KMS-11 (cell line): ENCODE results near the gene SYT1.

ENCODE experiments used
- H2AFZ ChIP-seq: fragments of 200-600 bp; sonication (generic); 2 replicates; pipeline ENCODE4 v1.6.1; 2016; ENCODE audit warnings: antibody characterized with exemption, mixed run types, low read depth
- H3K27ac ChIP-seq: fragments of 200-600 bp; sonication (generic); 2 replicates; pipeline ENCODE4 v1.6.1; 2016; ENCODE audit warnings: mild to moderate bottlenecking, mixed run types
- H3K27me3 ChIP-seq: fragments of 200-600 bp; sonication (generic); 2 replicates; pipeline ENCODE4 v1.6.1; 2017; ENCODE audit warnings: mild to moderate bottlenecking, low read depth, mixed run types, moderate library complexity; ENCODE audit not compliant: insufficient read depth
- H3K36me3 ChIP-seq: fragments of 200-600 bp; sonication (generic); 2 replicates; pipeline ENCODE4 v1.6.1; 2017; ENCODE audit warnings: mild to moderate bottlenecking, mixed run types; ENCODE audit not compliant: insufficient read depth
- H3K4me1 ChIP-seq: fragments of 200-600 bp; sonication (generic); 2 replicates; pipeline ENCODE4 v1.6.1; 2016; ENCODE audit warnings: mild to moderate bottlenecking, low read depth, mixed run types; ENCODE audit not compliant: poor library complexity, severe bottlenecking
- H3K4me2 ChIP-seq: fragments of 200-600 bp; sonication (generic); 2 replicates; pipeline ENCODE4 v1.7.0; 2016; ENCODE audit warnings: mild to moderate bottlenecking, mixed run types
- H3K4me3 ChIP-seq: fragments of 200-600 bp; sonication (generic); IDR thresholded peaks from 2 replicates; pipeline ENCODE4 v1.6.1; 2017; ENCODE audit warnings: low read depth, low read length, mixed read lengths; ENCODE audit not compliant: insufficient read depth
- H3K79me2 ChIP-seq: fragments of 200-600 bp; sonication (generic); 2 replicates; pipeline ENCODE4 v1.6.1; 2016; ENCODE audit warnings: low read depth, mixed run types; ENCODE audit not compliant: insufficient read depth
- H3K9ac ChIP-seq: fragments of 200-600 bp; sonication (generic); 2 replicates; pipeline ENCODE4 v1.6.1; 2016; ENCODE audit warnings: mild to moderate bottlenecking, mixed run types
- H4K20me1 ChIP-seq: fragments of 200-600 bp; sonication (generic); 2 replicates; pipeline ENCODE4 v1.6.1; 2016; ENCODE audit warnings: mild to moderate bottlenecking, mixed run types; ENCODE audit not compliant: insufficient read depth
- CTCF ChIP-seq: fragments of 200-600 bp; sonication (generic); conservative IDR thresholded peaks from 2 replicates; pipeline ENCODE4 v1.6.1; 2017; ENCODE audit warnings: low read depth, mild to moderate bottlenecking, antibody characterized with exemption, low read length, moderate library complexity, mixed read lengths

SYT1 gene

GRCh38 chr12:79381248-79382208, 517.0 kb downstream of the SYT1 start:
- Histone ChIP-seq H2AFZ (no peak overlapping the region), H3K4me2 (no peak overlapping the region), H3K4me3 (no peak overlapping the region), H3K27ac (no peak overlapping the region), H3K79me2 (no peaks in the 10 kb centered on the region), H4K20me1 (no peaks in the 10 kb centered on the region), H3K36me3 (no peaks in the 10 kb centered on the region), H3K27me3 (no peaks in the 10 kb centered on the region), H3K4me1 (no peaks in the 10 kb centered on the region), H3K9ac (no peak overlapping the region)
- TF ChIP-seq CTCF = no peak

GRCh38 chr12:79384551-79384950, 520.0 kb downstream of the SYT1 start:
- Histone ChIP-seq H3K79me2 (no peaks in the 10 kb centered on the region), H4K20me1 (no peaks in the 10 kb centered on the region), H3K9ac (no peak overlapping the region), H3K4me1 (no peaks in the 10 kb centered on the region), H3K4me2 (no peak overlapping the region), H3K4me3 (no peak overlapping the region), H3K27me3 (no peaks in the 10 kb centered on the region), H2AFZ (no peak overlapping the region), H3K27ac (no peak overlapping the region), H3K36me3 (no peaks in the 10 kb centered on the region)
- TF ChIP-seq CTCF = no peak

GRCh38 chr12:79388011-79388410, 523.4 kb downstream of the SYT1 start:
- H2AFZ ChIP-seq = no peak overlapping the region
- H3K27ac ChIP-seq = no peak overlapping the region
- H3K9ac ChIP-seq = no peak overlapping the region
- H3K4me3 ChIP-seq = no peak overlapping the region
- H3K27me3 ChIP-seq = no peaks in the 10 kb centered on the region
- H3K79me2 ChIP-seq = no peaks in the 10 kb centered on the region
- no peaks in the 10 kb centered on the region for H4K20me1 ChIP-seq
- no peak overlapping the region for H3K4me2 ChIP-seq
- no peak for TF ChIP-seq CTCF
- H3K4me1 ChIP-seq = no peaks in the 10 kb centered on the region
- no peaks in the 10 kb centered on the region for H3K36me3 ChIP-seq

DNA sequence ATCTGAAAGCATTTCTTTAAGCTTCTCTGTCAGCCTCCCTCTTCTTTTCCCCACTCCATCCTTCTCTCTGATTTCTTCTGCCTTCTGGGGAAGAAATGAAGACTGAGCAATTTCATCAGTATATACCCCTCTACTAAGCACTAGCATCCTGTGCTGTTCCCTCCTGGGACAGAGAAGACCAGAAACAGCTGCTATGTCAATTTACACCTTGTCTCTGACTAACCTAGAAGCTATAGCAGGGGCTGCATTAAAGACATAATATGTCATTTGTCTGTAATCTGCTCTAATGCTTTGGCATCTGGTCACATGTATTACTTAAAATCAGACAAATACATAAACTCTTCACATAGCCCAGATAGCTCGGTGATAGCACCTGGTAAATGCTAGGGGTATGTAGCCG, 529.3 kb downstream of the SYT1 start:
- Histone ChIP-seq H3K27me3 (no peaks in the 10 kb centered on the region), H3K79me2 (no peaks in the 10 kb centered on the region), H3K27ac (no peak overlapping the region), H3K4me3 (no peak overlapping the region), H4K20me1 (no peaks in the 10 kb centered on the region), H3K9ac (no peak overlapping the region), H3K4me2 (no peak overlapping the region), H2AFZ (no peak overlapping the region), H3K4me1 (no peaks in the 10 kb centered on the region), H3K36me3 (no peaks in the 10 kb centered on the region)
- no peak for TF ChIP-seq CTCF
